NB4 (cell line): ENCODE results near the gene EZH1.

ENCODE experiments used
- POLR2A ChIP-seq: IDR thresholded peaks from 2 replicates; pipeline ENCODE4 v1.6.1; 2011; ENCODE audit warnings: mild to moderate bottlenecking; ENCODE audit not compliant: insufficient read length; ENCODE audit errors: extremely low read depth
- TF ChIP-seq, protein P1 (sequence below): IDR thresholded peaks from one replicate; pipeline ENCODE4 v1.5.1; 2012; ENCODE audit warnings: low read depth, low read length

DNA sequence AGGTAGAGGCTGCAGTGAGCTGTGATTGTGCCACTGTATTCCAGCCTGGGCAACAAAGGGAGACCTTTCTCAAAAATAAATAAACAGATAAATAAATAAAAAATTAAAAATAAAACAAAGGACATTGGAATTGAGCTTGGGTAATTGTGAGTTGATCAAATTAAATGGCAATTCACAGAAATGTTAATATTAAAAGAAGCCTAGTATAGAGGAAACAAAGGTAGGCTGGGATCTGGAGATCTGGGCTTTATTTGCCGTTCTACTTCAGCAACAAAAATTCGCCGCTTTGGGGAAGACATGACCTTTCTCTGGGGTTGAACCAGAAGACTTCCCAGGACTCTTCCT is 28.1 kb upstream of the EZH1 start:
- TF ChIP-seq, protein P1, sequence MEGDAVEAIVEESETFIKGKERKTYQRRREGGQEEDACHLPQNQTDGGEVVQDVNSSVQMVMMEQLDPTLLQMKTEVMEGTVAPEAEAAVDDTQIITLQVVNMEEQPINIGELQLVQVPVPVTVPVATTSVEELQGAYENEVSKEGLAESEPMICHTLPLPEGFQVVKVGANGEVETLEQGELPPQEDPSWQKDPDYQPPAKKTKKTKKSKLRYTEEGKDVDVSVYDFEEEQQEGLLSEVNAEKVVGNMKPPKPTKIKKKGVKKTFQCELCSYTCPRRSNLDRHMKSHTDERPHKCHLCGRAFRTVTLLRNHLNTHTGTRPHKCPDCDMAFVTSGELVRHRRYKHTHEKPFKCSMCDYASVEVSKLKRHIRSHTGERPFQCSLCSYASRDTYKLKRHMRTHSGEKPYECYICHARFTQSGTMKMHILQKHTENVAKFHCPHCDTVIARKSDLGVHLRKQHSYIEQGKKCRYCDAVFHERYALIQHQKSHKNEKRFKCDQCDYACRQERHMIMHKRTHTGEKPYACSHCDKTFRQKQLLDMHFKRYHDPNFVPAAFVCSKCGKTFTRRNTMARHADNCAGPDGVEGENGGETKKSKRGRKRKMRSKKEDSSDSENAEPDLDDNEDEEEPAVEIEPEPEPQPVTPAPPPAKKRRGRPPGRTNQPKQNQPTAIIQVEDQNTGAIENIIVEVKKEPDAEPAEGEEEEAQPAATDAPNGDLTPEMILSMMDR, result no peak
- no peak for TF ChIP-seq POLR2A
